HFF-Myc (cell line): ENCODE measurements around the gene ZNF436.

Experiments used
- DNase-seq: peaks from one replicate; pipeline ENCODE4 v3.0.0-alpha.2; 2011; ENCODE audit warnings: low read depth; ENCODE audit errors: extremely low read depth
- H3K4me3 ChIP-seq: replicated peaks from 2 replicates; pipeline ENCODE4 v1.5.1; 2011; ENCODE audit warnings: low read depth, mild to moderate bottlenecking, control low read depth, low read length
- CTCF ChIP-seq: IDR thresholded peaks from 2 replicates; pipeline ENCODE4 v1.5.1; 2012; ENCODE audit warnings: mild to moderate bottlenecking, low read depth, low read length, control low read depth; ENCODE audit errors: missing control alignments

The ZNF436 gene

GRCh38 chr1:23352096-23352695, 17.4 kb downstream of the ZNF436 start:
- TF ChIP-seq CTCF: no peak
- no peak overlapping the region for H3K4me3 ChIP-seq
- DNase-seq: no peak

- TF ChIP-seq CTCF: no peak
- DNase-seq: no peak
Observed at GRCh38 chr1:23345920-23346319, 23.7 kb downstream of the ZNF436 start.

GRCh38 chr1:23344987-23345472, 24.6 kb downstream of the ZNF436 start:
- H3K4me3 ChIP-seq: peak overlapping the region; percentile 83
- DNase-seq: no peak
- no peak for TF ChIP-seq CTCF

More at GRCh38 chr1:23345920-23346319, 23.7 kb downstream of the ZNF436 start:
- H3K4me3 ChIP-seq: no peak overlapping the region

GRCh38 chr1:23344111-23344986, 25.3 kb downstream of the ZNF436 start, which contains the start of gene HNRNPR:
Gene HNRNPR (minus strand): TSS chr1:23344284. CDS start chr1:23341008, 3,276 bp downstream.
- H3K4me3 ChIP-seq: peak within 1 kb of the TSS; percentile 83
- peak; percentile 100 for DNase-seq
- TF ChIP-seq CTCF: no peak

GRCh38 chr1:23343221-23344110, 26.2 kb downstream of the ZNF436 start:
- DNase-seq: no peak
- TF ChIP-seq CTCF: no peak
- H3K4me3 ChIP-seq: peak overlapping the region; percentile 83
